GM18505 (cell line): ENCODE results near the gene TMEM126A.
"Not testable (repeated sequence)": the region's sequence is repeated elsewhere in the genome, so short reads cannot be mapped to it uniquely, and the experiment has no call there.

Source experiments
- ATAC-seq: cut with Tn5 transposase; IDR thresholded peaks from one replicate; pipeline ENCODE4 v1.9.1; 2021; ENCODE audit not compliant: unreplicated experiment
- POLR2A ChIP-seq: IDR thresholded peaks from 4 replicates; pipeline ENCODE4 v1.6.1; 2011; ENCODE audit warnings: borderline replicate concordance; ENCODE audit not compliant: insufficient read depth, insufficient read length; ENCODE audit errors: extremely low read depth

TMEM126A gene

GRCh38 chr11:85643191-85643614 lies 4.6 kb upstream of the TMEM126A start:
- ATAC-seq = no peak
- no peak for TF ChIP-seq POLR2A

- TF ChIP-seq POLR2A = no peak
- ATAC-seq = no peak
Measured at GRCh38 chr11:85647078-85647477, 689 bp upstream of the TMEM126A start.

- ATAC-seq = no peak
- no peak for TF ChIP-seq POLR2A
Measured at GRCh38 chr11:85651118-85651517, 3.4 kb downstream of the TMEM126A start.

- TF ChIP-seq POLR2A = no peak
Measured at GRCh38 chr11:85652786-85653447, 5.2 kb downstream of the TMEM126A start.

GRCh38 chr11:85654343-85654742 lies 6.6 kb downstream of the TMEM126A start:
- ATAC-seq = not testable (repeated sequence)

More at GRCh38 chr11:85652786-85653447, 5.2 kb downstream of the TMEM126A start:
- ATAC-seq = no peak

- TF ChIP-seq POLR2A = no peak
Measured at GRCh38 chr11:85656777-85657176, 9.0 kb downstream of the TMEM126A start.

GRCh38 chr11:85658180-85658579 lies 10.4 kb downstream of the TMEM126A start:
- no peak for TF ChIP-seq POLR2A
- no peak for ATAC-seq

More at GRCh38 chr11:85656777-85657176, 9.0 kb downstream of the TMEM126A start:
- ATAC-seq = no peak

- no peak for ATAC-seq
- no peak for TF ChIP-seq POLR2A
Measured at GRCh38 chr11:85661972-85662664, 14.4 kb downstream of the TMEM126A start.

- no peak for ATAC-seq
Measured at GRCh38 chr11:85663080-85663752, 15.4 kb downstream of the TMEM126A start.

GRCh38 chr11:85663753-85664614 lies 16.2 kb downstream of the TMEM126A start:
- ATAC-seq = peak; percentile 57
- peak; percentile 62 for TF ChIP-seq POLR2A

More at GRCh38 chr11:85663080-85663752, 15.4 kb downstream of the TMEM126A start:
- no peak for TF ChIP-seq POLR2A

GRCh38 chr11:85664615-85665481 lies 17.1 kb downstream of the TMEM126A start, which contains the start of gene CREBZF:
Gene CREBZF (minus strand): TSS chr11:85665129. CDS start chr11:85664875, 254 bp downstream.
- TF ChIP-seq POLR2A = peak; percentile 94
- ATAC-seq = peak; percentile 92

GRCh38 chr11:85665733-85666132 lies 18.0 kb downstream of the TMEM126A start:
- no peak for ATAC-seq
- no peak for TF ChIP-seq POLR2A
